ENCODE measurements around the gene EDRF1. TPM values are rescaled to one million over a fixed set of nuclear protein-coding genes. Genes with fewer than 3 reads are reported as not detected.
"Not testable (repeated sequence)": the region's sequence is repeated elsewhere in the genome, so short reads cannot be mapped to it uniquely, and the experiment has no call there.

The EDRF1 gene
- total and polyA plus RNA-seq, 2 of the 8 experiments (the other 6 are each of a cell fraction or from before 2014, with no cell fraction given): 19.9 to 37.8 TPM

- H3K27me3 ChIP-seq (replicated peaks in 1 of 4; ENCODE audit: control insufficient read depth in 3 of 4, extremely low read depth in 1 of 4, insufficient read depth in 3 of 4, low read length in 3 of 4); H2BK20ac ChIP-seq (ENCODE audit: low read length); H2BK5ac ChIP-seq (ENCODE audit: low read depth, low read length); CTCF ChIA-PET (ENCODE audit: partially characterized antibody); H4K91ac ChIP-seq (replicated peaks; ENCODE audit: insufficient read length, low read length); H3K79me2 ChIP-seq (ENCODE audit: control insufficient read depth in 1 of 2, insufficient read depth in 2 of 2, low read length in 2 of 2); H3K23ac ChIP-seq (ENCODE audit: insufficient read length); H3K18ac ChIP-seq (ENCODE audit: extremely low read depth, low read length); H2AK5ac ChIP-seq (ENCODE audit: low read depth, low read length); FAIRE-seq; H4K8ac ChIP-seq (ENCODE audit: extremely low read depth, insufficient read depth, low read length); H3K9ac ChIP-seq (replicated peaks in 1 of 4; ENCODE audit: extremely low read depth in 1 of 4, low read depth in 3 of 4, low read length in 3 of 4); H3K56ac ChIP-seq (replicated peaks; ENCODE audit: insufficient read length, low read depth, low read length); H3K4me1 ChIP-seq (replicated peaks in 1 of 4; ENCODE audit: control insufficient read depth in 3 of 4, insufficient read depth in 4 of 4, low read length in 3 of 4); H2BK15ac ChIP-seq (ENCODE audit: low read length); H3K4me3 ChIP-seq (ENCODE audit: extremely low read depth in 1 of 4, insufficient read depth in 2 of 4, low read depth in 3 of 4, low read length in 4 of 4); H2AFZ ChIP-seq (ENCODE audit: low read length); H2BK120ac ChIP-seq (replicated peaks; ENCODE audit: low read depth, low read length); H3K9me3 ChIP-seq (ENCODE audit: insufficient read depth in 2 of 2, low read depth in 1 of 2, low read length in 1 of 2); H2BK12ac ChIP-seq (ENCODE audit: low read depth, low read length); POLR2A ChIA-PET (ENCODE audit: partially characterized antibody); H3K79me1 ChIP-seq (ENCODE audit: low read depth, low read length); H3K23me2 ChIP-seq (ENCODE audit: low read depth, low read length); H4K20me1 ChIP-seq (replicated peaks in 1 of 2; ENCODE audit: control insufficient read depth in 1 of 2, insufficient read depth in 2 of 2, low read length in 2 of 2); H3K4ac ChIP-seq (replicated peaks; ENCODE audit: insufficient read length, low read depth, low read length); H3K4me2 ChIP-seq (ENCODE audit: insufficient read depth in 1 of 2, low read depth in 2 of 2, low read length in 2 of 2); H3K36me3 ChIP-seq (ENCODE audit: control insufficient read depth in 2 of 4, insufficient read depth in 4 of 4, low read length in 3 of 4); H3K27ac ChIP-seq (ENCODE audit: low read depth, low read length); H3K14ac ChIP-seq (ENCODE audit: insufficient read length); H4K5ac ChIP-seq (ENCODE audit: insufficient read length, low read depth, low read length); DNase-seq (ENCODE audit: low read depth in 1 of 2, low spot score in 2 of 2): not testable (repeated sequence)
- 84% methylated on average over 6 of the region's 6 CpGs; no CpG with 5 or more reads in 1 of the 2 experiments for WGBS, 2 experiments (ENCODE audit: extremely low coverage in 1 of 2, insufficient coverage in 1 of 2, insufficient read length in 1 of 2, insufficient replicate concordance in 2 of 2, low coverage in 1 of 2, low lambda C conversion rate in 2 of 2, missing lambda C conversion rate in 1 of 2)
These were observed 22.6 kb upstream of the EDRF1 start for GRCh38 chr10:125696884-125697283.
